Islet precursor cell (in vitro differentiated cells): ENCODE results near the gene TRPM4.
"Not testable (repeated sequence)": the region's sequence is repeated elsewhere in the genome, so short reads cannot be mapped to it uniquely, and the experiment has no call there.

ENCODE experiments used
- DNase-seq: peaks from one replicate; pipeline ENCODE4 v3.0.0-alpha.2; 2018

TRPM4 gene

GRCh38 chr19:49194408-49194807, 36.8 kb downstream of the TRPM4 start:
- DNase-seq = no peak

DNA sequence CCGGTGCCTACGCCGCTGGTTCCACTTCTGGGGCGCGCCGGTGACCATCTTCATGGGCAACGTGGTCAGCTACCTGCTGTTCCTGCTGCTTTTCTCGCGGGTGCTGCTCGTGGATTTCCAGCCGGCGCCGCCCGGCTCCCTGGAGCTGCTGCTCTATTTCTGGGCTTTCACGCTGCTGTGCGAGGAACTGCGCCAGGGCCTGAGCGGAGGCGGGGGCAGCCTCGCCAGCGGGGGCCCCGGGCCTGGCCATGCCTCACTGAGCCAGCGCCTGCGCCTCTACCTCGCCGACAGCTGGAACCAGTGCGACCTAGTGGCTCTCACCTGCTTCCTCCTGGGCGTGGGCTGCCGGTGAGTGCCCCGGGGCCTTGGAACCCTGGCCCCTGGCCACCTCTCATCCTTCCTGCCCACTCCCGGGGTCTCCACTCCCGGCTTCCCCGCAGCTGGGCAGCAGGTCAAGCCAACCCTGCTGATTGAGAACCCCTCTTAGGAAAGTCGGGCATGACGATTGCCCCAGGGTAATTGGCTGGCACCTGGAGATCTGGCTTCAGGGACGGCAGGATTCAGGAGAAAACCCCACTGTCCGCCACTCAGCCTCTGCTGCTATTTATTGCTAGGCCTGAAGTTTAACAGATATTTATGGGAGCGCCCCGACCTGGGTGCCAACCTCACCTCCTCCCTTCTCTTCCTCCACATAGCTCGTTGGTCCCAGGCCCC, 39.1 kb downstream of the TRPM4 start:
- DNase-seq = no peak

GRCh38 chr19:49200238-49200862, 42.8 kb downstream of the TRPM4 start:
- DNase-seq = no peak

DNA sequence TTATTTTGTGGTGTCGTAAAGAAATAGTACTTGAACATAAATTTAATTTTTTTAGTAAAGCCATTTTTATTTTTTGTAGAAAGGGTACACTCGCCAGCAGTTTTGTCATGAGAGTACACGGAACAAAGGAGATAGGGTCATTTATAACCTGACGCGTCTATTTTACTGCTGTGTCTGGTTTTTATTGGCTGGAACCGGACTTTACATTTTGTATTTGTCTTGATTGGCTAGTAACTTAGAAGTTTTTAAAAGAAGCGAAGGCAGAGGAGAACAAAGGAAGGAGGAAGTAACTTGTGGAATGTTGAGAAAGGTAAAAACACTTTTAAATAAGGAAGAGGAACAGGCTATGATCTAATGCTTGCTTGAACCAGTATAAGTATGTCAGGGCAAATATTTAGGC, 43.5 kb downstream of the TRPM4 start:
- no peak for DNase-seq

DNA sequence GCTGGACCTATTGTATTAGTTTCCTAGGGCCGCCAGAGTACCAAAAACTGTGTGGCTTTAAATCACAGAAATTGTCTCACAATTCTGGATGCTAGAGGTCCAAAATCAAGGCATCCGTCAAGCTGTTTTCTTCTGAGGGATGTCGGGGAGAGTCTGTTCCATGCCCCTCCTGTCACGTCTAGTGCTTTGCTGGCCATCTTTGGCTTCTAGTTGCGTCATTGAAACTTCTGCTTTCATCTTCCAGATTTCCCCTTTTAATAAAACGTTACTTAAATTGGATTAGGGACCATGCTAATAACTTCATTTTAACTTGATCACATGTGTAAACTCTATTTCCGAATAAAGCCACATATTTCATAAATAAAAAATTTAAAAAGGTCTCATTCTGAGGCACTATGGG, 47.5 kb downstream of the TRPM4 start:
- no peak for DNase-seq

- DNase-seq = not testable (repeated sequence)
Measured at GRCh38 chr19:49209502-49209901, 51.9 kb downstream of the TRPM4 start.

DNA sequence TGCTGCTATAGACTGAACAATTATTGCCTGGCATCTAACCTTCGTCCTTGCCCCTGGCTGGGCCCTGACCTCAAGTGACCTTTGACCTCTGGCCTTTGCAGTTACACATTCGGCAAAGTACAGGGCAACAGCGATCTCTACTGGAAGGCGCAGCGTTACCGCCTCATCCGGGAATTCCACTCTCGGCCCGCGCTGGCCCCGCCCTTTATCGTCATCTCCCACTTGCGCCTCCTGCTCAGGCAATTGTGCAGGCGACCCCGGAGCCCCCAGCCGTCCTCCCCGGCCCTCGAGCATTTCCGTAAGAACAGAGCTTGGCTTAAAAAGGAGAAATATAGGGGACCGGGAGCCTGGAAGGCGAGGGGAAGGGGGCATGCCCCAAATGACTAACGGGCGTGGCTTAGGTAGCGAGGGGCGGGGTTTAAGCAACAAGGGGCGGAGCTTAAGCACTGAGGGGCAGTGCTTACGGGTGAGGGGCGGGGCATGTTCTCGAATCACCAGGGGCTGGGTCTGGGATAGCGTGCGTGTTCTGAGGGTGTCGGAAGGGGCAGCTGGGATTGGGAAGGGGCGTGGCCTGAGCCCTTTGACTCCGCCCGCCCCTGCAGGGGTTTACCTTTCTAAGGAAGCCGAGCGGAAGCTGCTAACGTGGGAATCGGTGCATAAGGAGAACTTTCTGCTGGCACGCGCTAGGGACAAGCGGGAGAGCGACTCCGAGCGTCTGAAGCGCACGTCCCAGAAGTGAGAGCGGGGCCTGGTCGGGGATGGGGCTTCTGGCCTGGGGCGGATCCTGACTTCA, 52.7 kb downstream of the TRPM4 start:
- peak; percentile 87 for DNase-seq

GRCh38 chr19:49210901-49211451, 53.4 kb downstream of the TRPM4 start:
- DNase-seq = no peak

DNA sequence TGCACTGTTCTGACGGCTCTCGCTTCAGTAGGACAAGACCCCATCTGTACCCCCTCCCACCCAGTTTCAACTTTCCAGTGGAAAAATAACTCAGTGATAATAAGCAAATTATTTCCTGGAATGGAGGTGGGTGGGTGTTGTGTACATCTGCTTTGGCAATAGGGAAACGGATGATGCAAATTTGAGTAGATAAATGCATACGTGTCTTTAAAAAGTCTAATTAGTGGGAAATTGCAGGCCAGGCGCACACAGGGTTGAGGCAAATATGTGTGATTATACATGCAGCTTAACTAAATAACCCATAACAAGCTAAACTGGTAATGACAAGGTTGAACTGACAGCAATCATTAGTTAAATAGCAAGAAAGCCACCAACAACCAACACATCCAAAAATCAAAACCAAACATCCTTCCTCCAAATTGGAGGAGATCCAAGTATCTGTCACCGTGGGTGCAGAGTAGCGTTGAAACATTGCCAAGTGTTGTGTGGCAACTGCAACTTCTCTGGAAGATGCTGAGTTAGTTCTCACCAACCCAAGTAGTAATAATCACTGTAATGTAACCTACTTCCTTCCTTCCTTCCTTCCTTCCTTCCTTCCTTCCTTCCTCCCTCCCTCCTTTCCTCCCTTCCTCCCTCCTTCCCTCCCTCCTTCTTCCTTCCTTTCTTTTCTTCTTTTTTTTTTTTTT, 54.6 kb downstream of the TRPM4 start:
- no peak for DNase-seq

GRCh38 chr19:49213791-49214190, 56.2 kb downstream of the TRPM4 start:
- no peak for DNase-seq

GRCh38 chr19:49214701-49215100, 57.1 kb downstream of the TRPM4 start:
- DNase-seq = no peak

DNA sequence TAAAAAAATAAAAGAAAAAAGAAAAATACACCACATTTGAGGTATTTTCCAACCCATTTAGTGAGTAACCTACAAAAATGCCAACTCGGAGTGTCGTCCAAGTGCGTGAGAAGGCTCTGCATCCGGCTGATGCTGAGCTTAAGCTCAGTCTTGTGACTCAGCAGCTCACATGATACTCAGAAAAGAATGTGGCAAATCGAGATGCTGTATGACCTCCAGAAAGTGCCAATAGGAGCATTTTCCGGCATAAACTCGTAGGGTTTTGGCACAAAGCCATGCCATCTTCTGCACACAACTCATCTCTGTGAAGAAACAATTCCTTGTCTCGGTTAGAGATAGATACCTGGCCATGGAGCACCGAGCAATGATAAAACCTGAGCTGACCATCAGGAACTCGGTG, 58.5 kb downstream of the TRPM4 start:
- DNase-seq = no peak

GRCh38 chr19:49217382-49217781, 59.8 kb downstream of the TRPM4 start:
- no peak for DNase-seq

- no peak for DNase-seq
Measured at GRCh38 chr19:49222011-49222410, 64.4 kb downstream of the TRPM4 start.

DNA sequence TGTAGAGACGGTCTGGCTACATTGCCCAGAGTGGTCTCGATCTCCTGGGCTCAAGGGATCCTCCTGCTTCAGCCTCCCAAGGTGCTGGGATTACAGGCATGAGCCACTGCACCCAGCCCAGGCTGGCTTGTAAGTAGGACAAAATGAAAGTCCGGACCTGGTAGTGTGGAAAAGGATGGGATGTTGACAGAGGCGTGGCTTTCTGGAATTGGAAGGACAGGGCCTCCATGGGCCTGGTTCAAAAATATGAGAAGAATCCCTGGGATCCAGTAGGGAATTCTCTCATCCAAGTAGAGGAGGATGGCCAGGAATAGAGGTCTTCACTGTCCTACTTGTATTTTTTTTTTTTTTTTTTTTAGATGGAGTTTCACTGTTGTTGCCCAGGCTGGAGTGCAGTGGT, 64.9 kb downstream of the TRPM4 start:
- no peak for DNase-seq

GRCh38 chr19:49223472-49223871, 65.9 kb downstream of the TRPM4 start:
- DNase-seq = no peak

GRCh38 chr19:49224441-49224840, 66.8 kb downstream of the TRPM4 start:
- not testable (repeated sequence) for DNase-seq

DNA sequence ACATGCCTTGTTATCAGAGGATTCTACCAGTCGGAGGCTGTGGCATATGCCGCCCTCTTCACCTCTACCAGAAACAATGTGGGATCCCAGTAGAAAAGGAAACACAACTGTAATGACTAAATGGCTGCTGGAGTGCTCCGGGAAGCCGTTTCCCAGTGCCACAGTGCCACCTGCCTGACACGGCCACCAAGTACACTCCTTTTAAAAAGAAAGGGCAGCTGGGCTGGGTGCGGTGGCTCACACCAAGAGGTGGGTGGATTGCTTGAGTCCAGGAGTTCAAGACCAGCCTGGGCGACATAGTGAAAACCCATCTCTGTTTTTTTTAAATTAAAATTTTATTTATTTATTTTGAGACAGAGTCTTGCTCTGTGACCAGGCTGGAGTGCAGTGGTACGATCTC, 67.3 kb downstream of the TRPM4 start:
- DNase-seq = peak; percentile 81

DNA sequence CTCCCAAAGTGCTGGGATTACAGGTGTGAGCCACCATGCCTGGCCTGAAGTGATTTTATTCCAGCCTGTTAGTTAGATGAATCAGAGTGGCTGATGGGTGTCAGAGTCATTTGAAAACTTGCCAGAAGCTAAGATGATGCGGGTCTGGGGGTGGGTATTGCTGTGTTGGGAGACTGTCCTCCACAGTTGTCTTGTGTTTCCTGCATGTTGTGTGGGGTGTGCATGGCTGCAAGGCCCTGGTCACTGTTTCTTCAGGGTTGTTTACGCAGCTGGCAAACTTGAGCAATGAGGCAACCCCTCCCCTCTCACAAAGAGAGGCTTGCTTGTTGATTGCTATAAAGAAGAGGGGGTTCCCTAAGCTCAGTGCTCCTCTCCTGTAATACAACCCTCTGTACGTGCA, 71.8 kb downstream of the TRPM4 start:
- no peak for DNase-seq

- DNase-seq = no peak
Measured at GRCh38 chr19:49231389-49231788, 73.8 kb downstream of the TRPM4 start.

DNA sequence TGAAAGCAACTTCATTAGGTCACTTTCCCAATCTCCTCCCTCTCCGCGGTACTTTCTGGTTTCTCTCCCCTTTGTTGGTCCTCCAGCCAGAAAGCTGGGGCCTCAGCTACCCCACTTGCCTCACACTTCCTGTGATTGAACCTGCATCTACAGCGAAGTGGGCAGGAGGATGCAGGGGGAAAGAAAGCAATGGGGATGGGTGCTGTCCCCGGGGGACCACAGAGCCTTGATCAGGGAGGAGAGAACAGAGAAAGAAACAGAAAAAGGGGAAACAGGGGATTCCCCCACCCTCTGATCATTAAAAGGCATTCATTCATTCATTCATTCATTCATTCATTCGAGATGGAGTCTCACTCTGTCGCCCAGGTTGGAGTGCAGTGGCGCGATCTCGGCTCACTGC, 74.2 kb downstream of the TRPM4 start:
- DNase-seq = no peak

GRCh38 chr19:49233163-49233562, 75.6 kb downstream of the TRPM4 start:
- no peak for DNase-seq

DNA sequence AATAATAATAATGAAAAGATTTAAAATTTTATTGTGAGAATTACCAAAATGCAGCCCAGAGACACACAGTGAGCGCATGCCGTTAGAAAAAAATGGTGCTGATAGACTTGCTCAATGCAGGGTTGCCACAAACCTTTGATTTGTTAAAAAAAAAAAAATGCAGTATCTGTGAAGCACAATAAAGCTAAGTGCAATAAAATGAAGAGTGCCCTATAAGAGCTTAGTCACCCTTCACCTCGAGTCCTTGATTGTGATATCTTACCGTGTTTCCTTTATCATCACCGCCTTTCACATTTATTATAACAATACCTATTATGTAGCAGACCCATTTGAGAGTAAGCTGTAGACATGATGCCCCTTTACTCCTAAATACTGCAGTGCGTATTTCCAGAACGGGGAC, 84.2 kb downstream of the TRPM4 start:
- DNase-seq = no peak
